ENCODE results near the gene PRX.

PRX gene

GRCh38 chr19:40420451-40420765, 7.2 kb upstream of the PRX start:
- H3K9me3 ChIP-seq (ENCODE audit: low read length), result no peaks in the 10 kb centered on the region
- no peaks in the 10 kb centered on the region for H3F3A ChIP-seq (ENCODE audit: insufficient read depth, low read length)
- peaks cover 6% of the 10 kb centered on the region; the same call in 1 of the 2 replicates for H3K79me2 ChIP-seq (ENCODE audit: insufficient read depth, low read length)
- peak overlapping the region; percentile 67; the same call in 1 of the 2 replicates for H3K9ac ChIP-seq (ENCODE audit: low read length)
- peaks cover 29% of the 10 kb centered on the region for H3K4me1 ChIP-seq (ENCODE audit: insufficient read depth, low read length, severe bottlenecking)
- H3K4me3 ChIP-seq (ENCODE audit: low read depth, low read length, poor library complexity, severe bottlenecking), result peak overlapping the region; percentile 63
- H3K27ac ChIP-seq (ENCODE audit: low read depth, low read length, poor library complexity, severe bottlenecking), result no peak overlapping the region
- no peaks in the 10 kb centered on the region for H4K20me1 ChIP-seq (ENCODE audit: insufficient read depth, low read length)
- no peak for TF ChIP-seq EZH2 (IDR thresholded peaks at IDR 0.05; ENCODE audit: borderline replicate concordance, low read length)
- no peaks in the 10 kb centered on the region for H3K9me2 ChIP-seq (ENCODE audit: low read depth, low read length)
- no peaks in the 10 kb centered on the region for H3K27me3 ChIP-seq (ENCODE audit: insufficient read depth, low read length)
- no peak overlapping the region for H2AFZ ChIP-seq (ENCODE audit: low read length)
- peak overlapping the region; percentile 67 for H3K4me2 ChIP-seq (ENCODE audit: low read length)
- peaks cover 9% of the 10 kb centered on the region for H3K36me3 ChIP-seq (ENCODE audit: insufficient read depth, low read length)

DNA sequence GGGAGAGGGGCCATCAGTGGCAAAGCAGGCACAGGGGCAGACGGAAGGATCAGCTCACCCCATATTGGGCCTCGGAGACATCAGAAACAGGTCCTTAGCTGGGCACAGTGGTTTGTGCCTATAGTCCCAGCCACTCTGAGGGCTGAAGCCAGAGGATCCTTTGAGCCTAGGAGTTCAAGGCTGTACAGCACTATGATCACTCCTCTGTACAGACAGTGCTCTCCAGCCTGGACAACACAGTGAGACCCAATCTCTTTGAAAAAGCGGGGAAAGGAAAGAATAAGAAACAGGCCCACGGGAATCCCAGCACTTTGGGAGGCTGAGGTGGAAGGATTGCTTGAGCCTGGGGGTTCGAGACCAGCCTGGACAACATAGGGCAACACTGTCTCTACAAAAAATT, 6.6 kb upstream of the PRX start:
- Histone ChIP-seq H4K20me1 (ENCODE audit: insufficient read depth, low read length) (no peaks in the 10 kb centered on the region), H3K4me1 (ENCODE audit: insufficient read depth, low read length, severe bottlenecking) (peaks cover 28% of the 10 kb centered on the region), H2AFZ (ENCODE audit: low read length) (no peak overlapping the region), H3F3A (ENCODE audit: insufficient read depth, low read length) (no peaks in the 10 kb centered on the region), H3K27ac (ENCODE audit: low read depth, low read length, poor library complexity, severe bottlenecking) (no peak overlapping the region), H3K27me3 (ENCODE audit: insufficient read depth, low read length) (no peaks in the 10 kb centered on the region), H3K9me3 (ENCODE audit: low read length) (no peaks in the 10 kb centered on the region), H3K9me2 (ENCODE audit: low read depth, low read length) (no peaks in the 10 kb centered on the region), H3K4me3 (ENCODE audit: low read depth, low read length, poor library complexity, severe bottlenecking) (no peak overlapping the region), H3K4me2 (ENCODE audit: low read length) (no peak overlapping the region), H3K36me3 (ENCODE audit: insufficient read depth, low read length) (peaks cover 9% of the 10 kb centered on the region), H3K9ac (ENCODE audit: low read length) (no peak overlapping the region), H3K79me2 (ENCODE audit: insufficient read depth, low read length) (peaks cover 4% of the 10 kb centered on the region; the same call in 1 of the 2 replicates)
- TF ChIP-seq EZH2 (IDR thresholded peaks at IDR 0.05; ENCODE audit: borderline replicate concordance, low read length) (no peak), CTCF (IDR thresholded peaks at IDR 0.05; ENCODE audit: low read length) (no peak)

DNA sequence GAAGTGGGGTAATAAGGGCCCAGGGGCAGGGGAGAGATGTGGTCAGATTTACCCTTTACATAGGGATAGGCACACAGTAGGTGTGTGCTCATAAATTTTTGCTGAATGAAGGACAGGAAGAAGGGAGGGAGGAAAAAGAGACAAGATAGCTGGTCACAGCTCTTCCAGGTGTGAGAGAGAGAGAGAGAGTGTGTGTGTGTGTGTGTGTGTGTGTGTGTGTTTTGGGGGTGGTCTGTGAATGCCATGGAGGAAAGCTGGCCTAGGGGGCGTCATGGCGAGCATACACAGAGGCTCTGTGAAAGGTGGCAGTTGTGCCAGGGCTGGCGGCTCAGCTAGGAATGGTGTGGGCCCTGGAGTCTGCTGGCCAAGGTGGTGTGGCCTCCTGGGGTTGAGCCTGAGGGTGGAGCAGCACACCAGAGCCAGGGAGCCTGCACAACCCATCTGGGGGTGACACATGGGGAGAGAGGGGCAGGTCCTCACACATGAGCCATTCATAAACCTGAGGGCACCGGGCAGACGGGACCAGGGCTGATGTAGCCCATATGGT, 6.0 kb upstream of the PRX start:
- no peak overlapping the region for H3K4me3 ChIP-seq (ENCODE audit: low read depth, low read length, poor library complexity, severe bottlenecking)
- H3K9me2 ChIP-seq (ENCODE audit: low read depth, low read length), result no peaks in the 10 kb centered on the region
- no peaks in the 10 kb centered on the region for H3F3A ChIP-seq (ENCODE audit: insufficient read depth, low read length)
- no peaks in the 10 kb centered on the region for H4K20me1 ChIP-seq (ENCODE audit: insufficient read depth, low read length)
- peaks cover 9% of the 10 kb centered on the region for H3K36me3 ChIP-seq (ENCODE audit: insufficient read depth, low read length)
- no peak overlapping the region for H2AFZ ChIP-seq (ENCODE audit: low read length)
- H3K27me3 ChIP-seq (ENCODE audit: insufficient read depth, low read length), result no peaks in the 10 kb centered on the region
- no peaks in the 10 kb centered on the region for H3K79me2 ChIP-seq (ENCODE audit: insufficient read depth, low read length)
- no peaks in the 10 kb centered on the region for H3K9me3 ChIP-seq (ENCODE audit: low read length)
- H3K4me2 ChIP-seq (ENCODE audit: low read length), result no peak overlapping the region
- TF ChIP-seq CTCF (IDR thresholded peaks at IDR 0.05; ENCODE audit: low read length), result no peak
- no peak for TF ChIP-seq EZH2 (IDR thresholded peaks at IDR 0.05; ENCODE audit: borderline replicate concordance, low read length)
- H3K4me1 ChIP-seq (ENCODE audit: insufficient read depth, low read length, severe bottlenecking), result peaks cover 24% of the 10 kb centered on the region
- peak overlapping the region; percentile 20 for H3K27ac ChIP-seq (ENCODE audit: low read depth, low read length, poor library complexity, severe bottlenecking)
- no peak overlapping the region for H3K9ac ChIP-seq (ENCODE audit: low read length)

- H4K20me1 ChIP-seq (ENCODE audit: insufficient read depth, low read length), result no peaks in the 10 kb centered on the region
- no peak overlapping the region for H3K4me2 ChIP-seq (ENCODE audit: low read length)
- H3K9ac ChIP-seq (ENCODE audit: low read length), result no peak overlapping the region
- no peaks in the 10 kb centered on the region for H3K9me3 ChIP-seq (ENCODE audit: low read length)
- H3F3A ChIP-seq (ENCODE audit: insufficient read depth, low read length), result no peaks in the 10 kb centered on the region
- H3K4me3 ChIP-seq (ENCODE audit: low read depth, low read length, poor library complexity, severe bottlenecking), result no peak overlapping the region
- no peak overlapping the region for H2AFZ ChIP-seq (ENCODE audit: low read length)
- peaks cover 35% of the 10 kb centered on the region for H3K4me1 ChIP-seq (ENCODE audit: insufficient read depth, low read length, severe bottlenecking)
- H3K27ac ChIP-seq (ENCODE audit: low read depth, low read length, poor library complexity, severe bottlenecking), result peak overlapping the region; percentile 74
- TF ChIP-seq CTCF (IDR thresholded peaks at IDR 0.05; ENCODE audit: low read length) (no peak), EZH2 (IDR thresholded peaks at IDR 0.05; ENCODE audit: borderline replicate concordance, low read length) (no peak)
- no peaks in the 10 kb centered on the region for H3K79me2 ChIP-seq (ENCODE audit: insufficient read depth, low read length)
- H3K27me3 ChIP-seq (ENCODE audit: insufficient read depth, low read length), result no peaks in the 10 kb centered on the region
- peaks cover 9% of the 10 kb centered on the region for H3K36me3 ChIP-seq (ENCODE audit: insufficient read depth, low read length)
- H3K9me2 ChIP-seq (ENCODE audit: low read depth, low read length), result no peaks in the 10 kb centered on the region
Measured at GRCh38 chr19:40418040-40418439, 4.9 kb upstream of the PRX start.

Data from OCI-LY1 (cell line).